GM21737 (cell line): ENCODE results near the gene TMEM72.
"Not testable (repeated sequence)": the region's sequence is repeated elsewhere in the genome, so short reads cannot be mapped to it uniquely, and the experiment has no call there.

Source experiments
- ATAC-seq: cut with Tn5 transposase; IDR thresholded peaks from one replicate; pipeline ENCODE4 v1.9.1; 2021; ENCODE audit warnings: mild to moderate bottlenecking, moderate library complexity; ENCODE audit not compliant: unreplicated experiment

TMEM72 gene

GRCh38 chr10:44911081-44911540, at the start of gene TMEM72:
TMEM72 (plus strand) TSS chr10:44911337; CDS start chr10:44911513, 176 bp downstream.
- no peak for ATAC-seq

- no peak for ATAC-seq
Measured at GRCh38 chr10:44862006-44862751, 49.0 kb upstream of the TMEM72 start.

- ATAC-seq = no peak
Measured at GRCh38 chr10:44862924-44863323, 48.2 kb upstream of the TMEM72 start.

GRCh38 chr10:44863344-44864047, 47.6 kb upstream of the TMEM72 start:
- no peak for ATAC-seq

- no peak for ATAC-seq
Measured at GRCh38 chr10:44864051-44864450, 47.1 kb upstream of the TMEM72 start.

GRCh38 chr10:44864637-44865288, 46.4 kb upstream of the TMEM72 start:
- ATAC-seq = peak; percentile 90

- no peak for ATAC-seq
Measured at GRCh38 chr10:44865289-44865671, 45.9 kb upstream of the TMEM72 start.

GRCh38 chr10:44866367-44866766, 44.8 kb upstream of the TMEM72 start:
- ATAC-seq = not testable (repeated sequence)

- ATAC-seq = no peak
Measured at GRCh38 chr10:44870031-44870430, 41.1 kb upstream of the TMEM72 start.

GRCh38 chr10:44873160-44873559, 38.0 kb upstream of the TMEM72 start:
- no peak for ATAC-seq

GRCh38 chr10:44874166-44874565, 37.0 kb upstream of the TMEM72 start:
- ATAC-seq = no peak

GRCh38 chr10:44878706-44879530, 32.2 kb upstream of the TMEM72 start:
- ATAC-seq = no peak

- no peak for ATAC-seq
Measured at GRCh38 chr10:44879531-44879899, 31.6 kb upstream of the TMEM72 start.

- no peak for ATAC-seq
Measured at GRCh38 chr10:44880090-44880715, 30.9 kb upstream of the TMEM72 start.

GRCh38 chr10:44881649-44882048, 29.5 kb upstream of the TMEM72 start:
- ATAC-seq = no peak

GRCh38 chr10:44882166-44882720, 28.9 kb upstream of the TMEM72 start:
- ATAC-seq = no peak

- no peak for ATAC-seq
Measured at GRCh38 chr10:44883593-44884331, 27.4 kb upstream of the TMEM72 start.

GRCh38 chr10:44885710-44886109, 25.4 kb upstream of the TMEM72 start:
- ATAC-seq = no peak

- no peak for ATAC-seq
Measured at GRCh38 chr10:44886966-44887365, 24.2 kb upstream of the TMEM72 start.
